GM20431 (cell line): Measurements from ENCODE around the gene CASP8AP2.
"Not testable (repeated sequence)": the region's sequence is repeated elsewhere in the genome, so short reads cannot be mapped to it uniquely, and the experiment has no call there.

Experiments
- in situ Hi-C: fragments of 300-500 bp; cut with MseI, MboI; formaldehyde crosslinking; loops from one replicate; pipeline ENCODE4 v1.15.0; 2020; ENCODE audit warnings: low sequenced_read_pairs; ENCODE audit not compliant: unreplicated experiment

Gene CASP8AP2

GRCh38 chr6:89886378-89887120 is 56.9 kb downstream of the CASP8AP2 start:
- in situ Hi-C loops, result no loop called here

GRCh38 chr6:89887452-89888137 is 57.9 kb downstream of the CASP8AP2 start:
- in situ Hi-C loops, result no loop called here

- in situ Hi-C loops, result no loop called here
Observed at GRCh38 chr6:89888138-89888514, 58.4 kb downstream of the CASP8AP2 start.

GRCh38 chr6:89888871-89889270 is 59.2 kb downstream of the CASP8AP2 start:
- in situ Hi-C loops, result no loop called here

- in situ Hi-C loops, result not testable (repeated sequence)
Observed at GRCh38 chr6:89890845-89891528, 61.3 kb downstream of the CASP8AP2 start.

DNA sequence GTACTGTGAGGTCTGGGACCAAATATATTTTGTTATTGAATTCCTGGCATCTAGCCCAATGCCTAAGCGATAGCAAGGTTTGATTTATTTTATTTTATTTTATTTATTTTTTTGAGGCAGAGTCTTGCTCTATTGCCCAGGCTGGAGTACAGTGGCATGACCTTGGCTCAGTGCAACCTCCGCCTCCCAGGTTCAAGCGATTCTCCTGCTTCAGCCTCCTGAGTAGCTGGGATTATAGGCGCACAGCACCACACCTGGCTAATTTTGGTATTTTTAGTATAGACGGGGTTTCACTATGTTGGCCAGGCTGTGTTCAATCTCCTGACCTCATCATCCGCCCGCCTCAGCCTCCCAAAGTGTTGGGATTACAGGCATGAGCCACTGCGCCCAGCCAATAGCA is 62.9 kb downstream of the CASP8AP2 start:
- in situ Hi-C loops, result not testable (repeated sequence)

DNA sequence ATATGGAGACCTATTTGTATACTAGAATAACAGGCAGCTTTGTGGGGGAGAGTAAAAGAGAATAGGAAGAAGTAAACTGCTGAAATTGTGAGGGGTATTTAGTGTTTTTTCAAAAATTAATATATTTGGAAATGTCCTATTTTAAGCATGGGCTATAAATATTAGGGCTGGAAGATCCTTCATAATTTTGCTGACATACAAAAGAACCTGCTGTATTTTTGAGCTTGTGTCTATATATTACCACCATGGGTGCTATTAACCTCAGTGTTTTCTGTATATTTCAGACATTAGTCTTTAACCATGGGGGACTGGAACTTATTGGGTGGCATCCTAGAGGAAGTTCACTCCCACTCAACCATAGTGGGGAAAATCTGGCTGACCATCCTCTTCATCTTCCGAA is 64.5 kb downstream of the CASP8AP2 start, which contains the start of gene GJA10:
Gene GJA10 (plus strand): TSS at position 301 of the 400 bp plus-strand sequence. CDS start 0 bp downstream, at position 301.
- in situ Hi-C loops, result no loop called here

GRCh38 chr6:89895276-89895874 is 65.7 kb downstream of the CASP8AP2 start:
- in situ Hi-C loops, result no loop called here

- in situ Hi-C loops, result not testable (repeated sequence)
Observed at GRCh38 chr6:89910001-89910901, 80.6 kb downstream of the CASP8AP2 start.

GRCh38 chr6:89910902-89911240 is 81.2 kb downstream of the CASP8AP2 start:
- in situ Hi-C loops, result no loop called here

DNA sequence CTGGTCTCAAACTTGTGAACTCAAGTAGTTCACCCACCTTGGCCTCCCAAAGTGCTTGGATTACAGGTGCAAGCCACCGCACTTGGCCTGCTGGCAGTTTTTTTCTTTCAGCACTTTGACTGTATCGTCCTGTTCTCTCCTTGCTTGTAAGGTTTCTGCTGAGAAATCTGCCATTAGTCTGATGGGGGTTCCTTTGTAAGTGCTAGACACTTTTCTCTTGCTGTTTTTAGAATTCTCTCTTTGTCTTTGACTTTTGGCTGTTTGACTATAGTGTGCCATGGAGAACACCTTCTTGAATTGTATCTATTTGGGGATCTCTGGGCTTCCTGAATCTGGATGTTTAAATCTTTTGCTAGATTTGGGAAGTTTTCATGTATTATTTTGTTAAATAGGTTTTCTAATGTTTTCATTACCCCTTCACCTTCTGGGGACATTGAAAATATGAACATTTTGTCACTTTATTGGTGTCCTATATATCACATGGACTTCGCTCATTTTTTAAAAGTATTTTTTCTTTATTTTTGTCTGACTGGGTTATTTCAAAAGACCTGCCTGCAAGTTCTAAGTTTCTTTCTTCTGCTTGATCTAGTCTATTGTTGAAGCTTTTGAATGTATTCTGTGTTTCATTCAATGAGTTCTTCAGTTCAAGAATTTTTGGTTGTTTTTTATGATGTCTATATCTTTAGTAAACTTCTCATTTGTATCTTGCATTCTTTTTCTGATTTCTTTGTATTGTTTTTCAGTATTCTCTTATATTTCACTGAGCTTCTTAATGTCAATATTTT is 86.6 kb downstream of the CASP8AP2 start:
- in situ Hi-C loops, result no loop called here

GRCh38 chr6:89917216-89917615 is 87.5 kb downstream of the CASP8AP2 start:
- in situ Hi-C loops, result no loop called here

DNA sequence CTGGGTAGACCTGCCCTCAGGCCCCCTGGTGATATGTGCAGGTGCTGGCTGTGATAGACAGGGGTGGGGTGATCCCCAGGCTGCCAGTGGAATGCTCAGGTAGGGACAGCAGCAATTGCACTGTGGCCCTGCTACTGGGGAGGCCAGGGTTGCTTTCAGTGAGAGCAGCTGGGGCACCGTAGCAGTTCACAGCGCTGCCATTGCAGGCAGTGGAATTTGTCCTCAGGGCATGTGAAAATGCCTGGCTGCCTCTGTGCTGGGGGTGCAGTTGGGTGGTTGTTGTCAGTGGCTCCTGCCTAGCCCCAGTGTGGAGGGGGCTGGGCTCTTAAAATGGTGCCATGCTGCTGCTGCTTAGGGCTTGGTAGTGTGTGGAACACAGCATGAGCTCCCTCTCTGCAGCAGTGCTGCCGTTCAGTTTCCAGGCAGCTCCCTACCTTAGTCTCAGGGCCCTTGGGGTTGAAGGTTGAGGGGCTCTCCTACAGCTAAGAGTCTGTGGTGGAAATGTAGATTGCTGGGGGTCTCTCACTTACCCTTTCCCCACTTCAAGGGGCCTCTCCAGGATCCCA is 88.2 kb downstream of the CASP8AP2 start:
- in situ Hi-C loops, result no loop called here
